IPS-18a (cell line): ENCODE measurements around the gene ZNF76.

Source experiments
- H3K27ac ChIP-seq: one replicate; pipeline ENCODE4 v1.5.1; 2013; ENCODE audit warnings: low read length
- H3K27me3 ChIP-seq: one replicate; pipeline ENCODE4 v1.6.1; 2013; ENCODE audit warnings: mild to moderate bottlenecking, low read length; ENCODE audit not compliant: control insufficient read depth, insufficient read depth
- H3K36me3 ChIP-seq: one replicate; pipeline ENCODE4 v1.6.1; 2013; ENCODE audit warnings: low read depth, low read length; ENCODE audit not compliant: control insufficient read depth
- H3K4me1 ChIP-seq: one replicate; pipeline ENCODE4 v1.6.1; 2013; ENCODE audit warnings: low read depth, low read length; ENCODE audit not compliant: control insufficient read depth
- H3K4me3 ChIP-seq: one replicate; pipeline ENCODE4 v1.5.1; 2013; ENCODE audit warnings: low read length
- H3K9ac ChIP-seq: one replicate; pipeline ENCODE4 v1.6.1; 2013; ENCODE audit warnings: mild to moderate bottlenecking, low read length, moderate library complexity
- H3K9me3 ChIP-seq: one replicate; pipeline ENCODE4 v1.6.1; 2013; ENCODE audit warnings: low read depth, low read length; ENCODE audit not compliant: control insufficient read depth

The ZNF76 gene

DNA sequence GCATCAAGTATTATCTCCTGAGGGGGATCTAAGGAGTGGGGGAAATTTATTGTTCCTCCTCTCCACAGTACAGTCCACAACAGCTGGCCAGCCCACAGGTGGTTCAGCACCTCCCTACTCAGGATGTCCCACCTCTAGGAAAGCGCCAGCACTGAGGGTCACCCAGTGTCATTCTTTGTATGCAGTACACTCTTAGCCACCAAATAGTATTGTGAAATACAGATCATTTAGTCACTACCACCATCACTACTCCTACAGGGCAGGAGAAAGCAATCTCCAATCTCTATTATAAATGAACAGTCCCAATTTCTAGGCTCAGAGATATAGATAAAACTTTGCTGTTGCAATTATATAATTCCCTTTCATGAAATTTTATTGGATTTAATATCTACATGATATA lies 6.3 kb upstream of the ZNF76 start:
- Histone ChIP-seq H3K36me3 (no peaks in the 10 kb centered on the region), H3K4me1 (peaks cover 2% of the 10 kb centered on the region), H3K4me3 (no peak overlapping the region)

GRCh38 chr6:35258336-35258735 lies 1.2 kb upstream of the ZNF76 start:
- Histone ChIP-seq H3K27me3 (no peaks in the 10 kb centered on the region), H3K9me3 (no peaks in the 10 kb centered on the region), H3K4me3 (peak overlapping the region; percentile 88), H3K36me3 (no peaks in the 10 kb centered on the region), H3K9ac (peak overlapping the region; percentile 76), H3K27ac (no peak overlapping the region), H3K4me1 (peaks cover 3% of the 10 kb centered on the region)

More for the DNA sequence above, 6.3 kb upstream of the ZNF76 start:
- Histone ChIP-seq H3K27me3 (no peaks in the 10 kb centered on the region), H3K9me3 (no peaks in the 10 kb centered on the region), H3K27ac (no peak overlapping the region), H3K9ac (no peak overlapping the region)

DNA sequence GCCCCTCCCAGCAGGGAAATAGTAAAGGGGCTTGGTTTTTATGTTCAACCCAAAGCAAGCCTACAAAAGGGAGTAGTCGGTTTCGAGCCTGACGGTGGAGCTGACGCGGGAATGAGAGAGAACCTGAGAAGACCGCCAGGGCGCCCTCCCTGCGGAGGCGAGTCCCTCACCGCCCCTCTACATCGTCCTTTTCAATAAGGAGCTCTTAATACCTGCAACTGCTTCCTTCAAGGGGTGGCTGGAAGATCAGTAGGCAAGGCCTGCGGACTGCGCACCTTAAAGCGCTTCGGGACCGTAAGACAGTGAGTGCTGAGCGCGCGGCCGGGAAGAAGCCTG lies 709 bp upstream of the ZNF76 start:
- Histone ChIP-seq H3K9ac (peak overlapping the region; percentile 76), H3K4me1 (peaks cover 3% of the 10 kb centered on the region), H3K4me3 (peak overlapping the region; percentile 88), H3K36me3 (no peaks in the 10 kb centered on the region), H3K9me3 (no peaks in the 10 kb centered on the region), H3K27ac (no peak overlapping the region), H3K27me3 (no peaks in the 10 kb centered on the region)

DNA sequence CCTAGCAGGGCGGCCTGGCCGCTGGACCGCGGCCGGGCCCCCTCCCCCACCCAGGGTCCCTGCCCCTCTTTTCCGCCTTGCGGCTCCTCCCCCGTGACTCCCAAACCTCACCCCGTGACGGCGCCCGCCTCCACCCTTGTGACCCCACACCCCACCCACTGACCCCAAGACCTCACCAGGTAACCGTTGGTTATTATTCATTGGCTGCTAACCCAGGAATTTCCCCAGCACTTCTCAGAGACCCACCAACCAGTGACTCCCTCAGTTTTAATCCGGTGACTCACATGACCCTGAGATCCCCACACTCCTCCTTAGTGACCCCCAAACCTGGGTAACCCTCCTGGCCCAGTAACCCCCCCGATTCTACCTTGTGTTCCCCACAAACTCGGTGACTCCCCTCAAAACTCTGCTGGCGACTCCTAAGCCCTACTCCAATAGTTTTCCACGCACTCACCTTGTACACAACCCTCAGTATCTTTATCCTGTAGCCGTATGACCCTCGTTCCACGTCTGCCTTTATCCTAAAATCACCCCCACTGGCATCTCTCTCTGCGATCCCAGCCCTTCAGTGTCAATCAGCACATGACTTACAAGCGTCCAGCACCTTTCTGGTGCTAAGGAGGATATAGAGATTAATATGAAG lies 534 bp downstream of the ZNF76 start:
- H3K9ac ChIP-seq = peak overlapping the region; percentile 82
- H3K27ac ChIP-seq = peak overlapping the region; percentile 79
- H3K9me3 ChIP-seq = no peaks in the 10 kb centered on the region
- H3K4me3 ChIP-seq = peak overlapping the region; percentile 68
- H3K4me1 ChIP-seq = peaks cover 3% of the 10 kb centered on the region
- H3K36me3 ChIP-seq = no peaks in the 10 kb centered on the region
- no peaks in the 10 kb centered on the region for H3K27me3 ChIP-seq

- peak overlapping the region; percentile 79 for H3K27ac ChIP-seq
These were observed 1.3 kb downstream of the ZNF76 start for GRCh38 chr6:35260591-35261570.

DNA sequence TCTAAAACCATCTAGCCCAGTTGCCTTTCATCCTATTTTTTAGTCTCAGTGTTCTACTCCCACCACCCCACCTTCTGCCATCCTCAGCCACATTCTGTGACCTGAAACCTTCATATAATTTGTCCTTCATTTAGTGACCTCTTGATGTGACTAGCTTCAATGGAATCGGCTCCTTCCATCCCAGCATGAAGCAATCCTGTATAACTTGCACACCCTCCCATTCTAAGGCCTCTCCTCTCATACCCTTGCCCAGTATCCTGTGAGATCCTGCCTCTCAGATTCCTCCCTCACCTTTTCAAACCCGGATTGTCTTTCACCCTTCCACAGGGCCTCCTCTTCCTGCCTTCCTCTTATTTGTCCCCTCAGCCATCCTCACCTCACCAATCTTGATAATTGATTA lies 3.1 kb downstream of the ZNF76 start:
- Histone ChIP-seq H3K36me3 (no peaks in the 10 kb centered on the region), H3K27me3 (no peaks in the 10 kb centered on the region), H3K9me3 (no peaks in the 10 kb centered on the region), H3K4me1 (peaks cover 3% of the 10 kb centered on the region), H3K27ac (no peak overlapping the region), H3K9ac (no peak overlapping the region), H3K4me3 (no peak overlapping the region)

More at GRCh38 chr6:35260591-35261570, 1.3 kb downstream of the ZNF76 start:
- Histone ChIP-seq H3K9ac (peak overlapping the region; percentile 82), H3K9me3 (no peaks in the 10 kb centered on the region), H3K27me3 (no peaks in the 10 kb centered on the region), H3K4me3 (peak overlapping the region; percentile 68), H3K36me3 (no peaks in the 10 kb centered on the region), H3K4me1 (peaks cover 3% of the 10 kb centered on the region)

DNA sequence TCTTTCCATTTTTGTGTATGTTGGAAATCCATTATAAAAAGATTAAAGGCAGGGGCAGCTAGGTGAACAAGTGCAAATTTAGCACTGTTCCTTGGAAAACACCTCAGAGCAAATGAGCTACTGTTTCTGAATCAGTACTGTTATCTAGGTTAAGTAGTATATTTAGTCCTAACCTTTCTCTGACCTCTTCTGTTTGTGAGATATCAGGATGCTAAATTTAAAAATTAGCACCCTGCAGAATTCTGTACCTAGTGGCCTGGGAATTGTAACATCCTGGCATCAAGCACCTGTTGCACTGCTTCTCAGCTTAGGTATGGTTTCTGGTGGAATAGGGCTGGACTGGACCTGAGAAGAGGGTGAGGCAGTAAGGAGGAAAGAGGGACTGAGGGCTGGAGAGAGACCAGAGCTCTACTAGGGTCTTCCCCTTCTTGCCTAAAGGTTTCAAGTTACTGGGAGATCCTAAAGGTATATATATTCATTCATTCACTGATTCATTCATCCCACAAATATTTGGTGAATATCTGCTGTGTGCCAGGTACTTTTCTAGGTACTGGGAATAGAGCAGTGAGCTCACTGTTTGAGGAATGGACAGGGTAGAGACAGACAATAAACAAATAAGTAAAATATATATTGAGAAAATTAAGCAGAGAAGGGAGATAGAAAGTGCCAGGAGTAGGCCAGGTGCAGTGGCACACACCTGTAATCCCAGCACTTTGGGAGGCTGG lies 5.2 kb downstream of the ZNF76 start:
- H3K27me3 ChIP-seq = no peaks in the 10 kb centered on the region
- no peak overlapping the region for H3K27ac ChIP-seq
- H3K9ac ChIP-seq = no peak overlapping the region

DNA sequence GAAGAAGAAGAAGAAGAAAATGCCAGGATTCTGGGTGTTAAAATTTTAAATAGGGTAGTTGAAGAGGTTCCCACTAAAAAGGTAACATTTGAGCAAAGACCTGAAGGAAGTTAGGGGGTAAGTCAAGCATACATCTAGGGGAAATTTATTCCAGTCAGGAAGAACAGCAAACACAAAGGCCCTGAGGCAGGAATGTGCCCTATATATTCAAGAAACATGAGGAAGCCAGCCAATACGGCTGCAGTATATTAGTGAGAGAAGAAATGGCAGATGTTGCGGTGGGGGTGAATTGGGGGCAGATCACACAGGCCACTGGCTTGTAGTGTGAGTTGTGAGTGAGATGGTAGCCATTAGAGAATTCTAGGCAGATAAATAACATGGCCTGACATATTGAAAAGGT lies 6.0 kb downstream of the ZNF76 start:
- H3K27me3 ChIP-seq = no peaks in the 10 kb centered on the region
- H3K4me3 ChIP-seq = no peak overlapping the region
- no peaks in the 10 kb centered on the region for H3K4me1 ChIP-seq
- H3K36me3 ChIP-seq = no peaks in the 10 kb centered on the region
- no peak overlapping the region for H3K9ac ChIP-seq
- H3K9me3 ChIP-seq = no peaks in the 10 kb centered on the region
- no peak overlapping the region for H3K27ac ChIP-seq

More for the DNA sequence above, 5.2 kb downstream of the ZNF76 start:
- H3K4me3 ChIP-seq = no peak overlapping the region
- no peaks in the 10 kb centered on the region for H3K36me3 ChIP-seq
- no peaks in the 10 kb centered on the region for H3K9me3 ChIP-seq
- H3K4me1 ChIP-seq = no peaks in the 10 kb centered on the region

- no peaks in the 10 kb centered on the region for H3K36me3 ChIP-seq
- H3K4me1 ChIP-seq = no peaks in the 10 kb centered on the region
- H3K4me3 ChIP-seq = no peak overlapping the region
- H3K27me3 ChIP-seq = no peaks in the 10 kb centered on the region
- H3K9me3 ChIP-seq = no peaks in the 10 kb centered on the region
- no peak overlapping the region for H3K27ac ChIP-seq
- no peak overlapping the region for H3K9ac ChIP-seq
These were observed 7.9 kb downstream of the ZNF76 start for GRCh38 chr6:35267446-35267845.

- Histone ChIP-seq H3K27ac (no peak overlapping the region), H3K27me3 (no peaks in the 10 kb centered on the region), H3K4me1 (no peaks in the 10 kb centered on the region), H3K36me3 (no peaks in the 10 kb centered on the region), H3K4me3 (no peak overlapping the region), H3K9me3 (no peaks in the 10 kb centered on the region), H3K9ac (no peak overlapping the region)
These were observed 8.4 kb downstream of the ZNF76 start for GRCh38 chr6:35267897-35268296.

- H3K27me3 ChIP-seq = no peaks in the 10 kb centered on the region
- H3K36me3 ChIP-seq = no peaks in the 10 kb centered on the region
- no peak overlapping the region for H3K27ac ChIP-seq
- no peak overlapping the region for H3K9ac ChIP-seq
- H3K4me1 ChIP-seq = no peaks in the 10 kb centered on the region
- no peaks in the 10 kb centered on the region for H3K9me3 ChIP-seq
- no peak overlapping the region for H3K4me3 ChIP-seq
These were observed 12.5 kb downstream of the ZNF76 start for GRCh38 chr6:35272005-35272404.
